Stimulated activated CD4-positive, alpha-beta T cell treated with anti-CD3 and anti-CD28 coated beads, Interleukin-1b, Interleukin-23, amount 100 ng/mL, for 48 hours (primary cell): ENCODE results near the gene LGMN.
A peak's percentile ranks its signal among the peaks of the same experiment; 100 is the strongest.
"Not testable (repeated sequence)": the region's sequence is repeated elsewhere in the genome, so short reads cannot be mapped to it uniquely, and the experiment has no call there.

Experiments
- DNase-seq: peaks from one replicate; pipeline ENCODE4 v3.0.0-alpha.2; 2020

Gene LGMN

GRCh38 chr14:92748259-92749016 is at the start of gene LGMN:
TSS of gene LGMN (minus strand) at chr14:92748627. CDS start at chr14:92732786, 15,841 bp downstream.
- peak; percentile 88 for DNase-seq

- no peak for DNase-seq
Measured at GRCh38 chr14:92794961-92795360, 46.5 kb upstream of the LGMN start.

DNA sequence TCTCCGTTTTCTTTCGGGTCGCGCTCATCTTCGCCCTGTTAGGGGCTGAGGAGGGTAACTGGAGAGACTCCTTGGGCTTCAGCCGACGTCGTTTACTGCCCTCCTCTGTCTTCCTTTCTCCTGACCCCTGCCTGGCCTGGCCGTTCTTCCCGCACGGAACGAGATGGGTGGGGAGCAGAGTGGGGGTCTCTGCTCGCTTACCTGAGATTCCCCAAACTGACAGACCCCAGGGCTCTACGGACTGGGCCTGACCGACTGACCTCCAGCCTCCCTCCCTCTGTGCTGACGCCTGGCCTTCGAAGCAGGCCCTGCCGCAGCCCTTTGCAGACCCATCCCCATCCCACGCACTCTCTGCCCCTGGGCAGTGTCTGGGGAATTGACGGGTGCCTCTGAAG is 46.1 kb upstream of the LGMN start:
- DNase-seq = no peak

DNA sequence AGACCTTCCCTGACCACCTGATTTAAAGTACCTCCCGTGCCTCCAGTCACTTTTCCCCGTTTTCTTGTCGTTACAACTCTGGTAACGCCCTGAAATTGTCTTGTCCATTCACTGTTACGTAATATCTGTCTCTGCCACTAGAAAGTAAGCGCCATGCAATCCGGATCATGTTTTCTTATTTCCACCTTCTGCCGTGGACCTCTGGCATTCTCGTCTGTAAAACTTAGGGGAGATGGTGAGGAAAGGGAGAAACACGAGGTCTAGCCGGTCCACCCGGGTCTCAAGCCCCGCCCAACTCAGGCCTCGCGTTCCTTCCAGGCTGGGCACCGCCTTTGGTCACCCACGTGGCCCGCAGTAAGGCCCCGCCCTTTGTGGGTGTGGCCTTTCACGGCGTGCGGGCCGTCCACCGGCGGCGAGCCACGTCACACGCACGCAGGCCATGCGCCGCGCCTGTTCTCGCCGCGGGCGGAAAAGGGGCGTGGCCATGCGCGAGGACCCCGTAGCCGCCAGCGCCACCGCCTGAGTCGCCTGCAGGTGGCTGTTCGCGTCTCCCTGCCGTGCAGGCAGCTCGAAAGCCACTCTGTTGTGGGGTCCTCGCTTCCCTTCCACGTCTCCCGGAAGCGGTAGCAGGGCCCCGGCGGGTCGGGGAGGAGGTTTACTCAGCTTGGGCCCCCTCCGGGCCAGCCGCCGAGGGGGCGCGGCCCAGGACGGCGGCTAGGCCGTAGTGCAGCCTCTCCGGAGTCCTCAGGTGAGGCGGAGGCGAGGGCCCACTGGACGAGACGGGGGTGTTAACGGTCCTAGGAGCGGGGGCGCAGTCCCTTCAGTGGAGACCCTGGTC is 45.5 kb upstream of the LGMN start, which contains the start of gene GOLGA5:
Gene GOLGA5, plus strand, starts transcription at position 597 of the 838 bp plus-strand sequence. CDS start 3,133 bp downstream, outside the sequence.
- DNase-seq = peak; percentile 98

- DNase-seq = no peak
Measured at GRCh38 chr14:92792885-92793284, 44.5 kb upstream of the LGMN start.

- no peak for DNase-seq
Measured at GRCh38 chr14:92789457-92790089, 41.1 kb upstream of the LGMN start.

GRCh38 chr14:92787554-92787953 is 39.1 kb upstream of the LGMN start:
- no peak for DNase-seq

GRCh38 chr14:92786427-92786756 is 38.0 kb upstream of the LGMN start:
- no peak for DNase-seq

GRCh38 chr14:92785667-92786426 is 37.4 kb upstream of the LGMN start:
- DNase-seq = no peak

- DNase-seq = no peak
Measured at GRCh38 chr14:92783813-92784431, 35.5 kb upstream of the LGMN start.

GRCh38 chr14:92781350-92781749 is 32.9 kb upstream of the LGMN start:
- DNase-seq = no peak

DNA sequence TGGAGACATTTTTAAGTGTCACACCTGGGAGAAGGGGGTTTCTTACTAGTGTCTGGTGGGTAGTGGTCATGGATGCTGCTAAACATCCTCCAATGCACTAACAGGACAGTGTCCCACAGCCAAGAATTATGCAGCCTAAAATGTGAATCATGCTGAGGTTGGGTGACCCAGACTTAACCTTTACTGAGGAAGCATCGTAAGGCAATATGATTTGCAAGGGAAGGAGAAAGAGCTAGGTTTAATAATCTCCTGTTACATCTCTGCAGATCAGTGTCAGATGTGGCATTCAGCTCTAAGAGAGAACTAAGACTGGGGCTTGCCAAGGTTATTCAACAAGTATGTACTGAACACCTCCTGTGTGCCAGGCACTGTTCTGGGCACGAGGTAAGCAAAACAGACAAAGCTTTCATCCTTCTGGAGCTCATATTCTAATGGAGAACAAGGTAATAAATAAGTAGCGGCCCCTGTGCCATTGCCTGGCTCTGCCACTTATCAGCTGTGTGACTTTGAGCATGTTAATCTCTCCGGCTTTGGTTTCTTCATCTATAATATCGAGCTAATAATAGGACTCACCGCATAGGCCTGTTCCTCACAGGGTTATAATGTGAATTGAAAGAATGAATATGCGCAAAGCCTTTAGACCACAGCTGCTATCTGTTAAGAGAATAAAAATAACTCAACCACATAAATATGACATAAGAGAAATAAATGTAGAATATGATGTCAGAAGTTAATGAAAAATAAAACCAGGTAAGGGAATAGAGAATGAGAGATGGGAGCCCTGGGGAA is 32.2 kb upstream of the LGMN start:
- DNase-seq = no peak

- not testable (repeated sequence) for DNase-seq
Measured at GRCh38 chr14:92778868-92779565, 30.6 kb upstream of the LGMN start.

DNA sequence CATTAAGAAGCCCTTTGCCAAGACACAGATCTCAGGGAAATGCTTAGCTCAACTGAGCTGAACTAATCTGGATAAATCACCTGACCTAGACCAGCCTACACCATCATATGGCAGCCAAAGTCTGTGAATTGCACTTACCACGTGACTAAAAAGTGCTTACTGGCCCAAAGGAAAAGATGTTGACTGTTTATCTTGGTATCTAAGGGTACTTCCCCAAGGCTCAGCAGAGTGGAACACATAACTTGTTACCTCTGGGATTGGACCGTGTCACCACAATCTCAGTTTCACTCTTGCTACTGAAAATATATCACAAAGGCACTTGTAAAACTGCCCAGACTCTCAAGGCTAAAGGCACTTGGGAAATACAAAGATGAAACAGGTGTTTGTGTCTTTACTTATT is 26.9 kb upstream of the LGMN start:
- peak; percentile 47 for DNase-seq

DNA sequence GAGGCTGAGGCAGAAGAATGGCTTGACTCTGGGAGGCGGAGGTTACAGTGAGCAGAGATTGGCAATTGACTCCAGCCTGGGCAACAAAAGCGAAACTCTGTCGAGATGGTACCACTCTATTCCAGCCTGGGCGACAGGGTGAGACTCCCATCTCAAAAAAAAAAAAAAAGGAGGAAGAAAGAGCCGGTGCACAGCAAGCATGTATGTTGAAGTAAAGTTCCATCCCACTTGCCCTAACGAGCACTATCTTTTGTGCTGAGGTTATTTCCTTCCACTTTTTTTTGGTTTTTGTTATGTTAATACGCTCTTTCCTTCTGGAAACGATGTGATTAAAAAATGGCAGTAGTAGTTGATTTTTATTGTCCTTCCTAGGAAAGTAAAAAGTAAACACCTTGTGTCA is 26.1 kb upstream of the LGMN start:
- DNase-seq = no peak

GRCh38 chr14:92770484-92770883 is 22.1 kb upstream of the LGMN start:
- no peak for DNase-seq

GRCh38 chr14:92768795-92769194 is 20.4 kb upstream of the LGMN start:
- DNase-seq = no peak

DNA sequence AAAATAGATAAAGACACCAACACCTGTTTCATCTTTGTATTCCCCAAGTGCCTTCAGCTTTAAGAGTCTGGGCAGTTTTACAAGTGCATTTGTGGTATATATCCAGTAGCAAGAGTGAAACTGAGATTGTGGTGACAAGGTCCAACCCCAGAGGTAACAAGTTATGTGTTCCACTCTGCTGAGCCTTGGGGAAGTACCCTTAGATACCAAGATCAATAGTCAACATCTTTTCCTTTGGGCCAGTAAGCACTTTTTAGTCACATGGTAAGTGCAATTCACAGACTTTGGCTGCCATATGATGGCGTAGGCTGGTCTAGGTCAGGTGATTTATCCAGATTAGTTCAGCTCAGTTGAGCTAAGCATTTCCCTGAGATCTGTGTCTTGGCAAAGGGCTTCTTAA is 19.8 kb upstream of the LGMN start:
- DNase-seq = peak; percentile 47

DNA sequence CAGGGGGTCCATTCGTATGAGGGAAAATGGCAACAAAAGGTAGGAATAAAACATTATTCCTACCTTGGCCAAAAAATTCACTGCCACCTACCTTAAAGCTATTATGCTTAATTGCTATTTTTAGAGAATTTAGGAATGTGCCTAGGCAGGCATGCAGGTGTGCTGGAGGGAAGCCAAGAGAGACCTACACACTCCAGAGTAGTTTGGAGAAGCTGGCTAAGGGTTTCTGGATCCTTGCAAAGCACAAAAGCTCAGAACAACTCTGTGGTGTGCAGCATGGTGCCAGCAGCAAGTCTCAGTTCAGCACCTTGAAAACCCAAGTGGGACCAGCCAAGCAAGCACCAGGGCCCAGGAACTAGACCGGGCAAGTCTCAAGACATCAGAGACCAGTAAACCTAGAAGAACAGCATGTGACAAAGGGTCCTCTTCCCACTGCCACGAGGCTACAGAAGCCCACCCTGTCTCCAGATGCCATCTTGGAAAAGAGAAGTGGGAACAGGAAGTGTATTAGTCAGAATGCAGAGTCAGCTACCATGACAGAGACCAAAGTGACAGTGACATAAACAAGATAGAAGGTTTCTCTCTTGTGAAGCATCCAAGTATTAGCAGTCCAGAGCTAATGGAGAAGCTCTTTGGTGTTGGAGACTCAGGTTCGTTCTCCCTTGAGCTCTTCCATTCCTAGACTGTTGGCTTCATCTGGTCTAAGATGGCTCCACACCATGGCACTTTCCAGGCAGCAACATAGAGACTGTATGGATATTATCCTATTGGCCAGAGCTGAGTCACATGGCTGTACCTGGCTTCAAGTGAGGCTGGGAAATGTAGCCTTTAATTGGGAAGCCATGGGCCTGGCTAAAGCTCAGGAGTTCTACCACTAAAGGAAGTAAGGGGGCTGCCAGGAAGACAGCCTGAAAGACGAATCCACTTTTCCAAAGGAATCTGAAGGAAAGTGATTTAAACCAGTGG is 15.5 kb upstream of the LGMN start:
- not testable (repeated sequence) for DNase-seq

DNA sequence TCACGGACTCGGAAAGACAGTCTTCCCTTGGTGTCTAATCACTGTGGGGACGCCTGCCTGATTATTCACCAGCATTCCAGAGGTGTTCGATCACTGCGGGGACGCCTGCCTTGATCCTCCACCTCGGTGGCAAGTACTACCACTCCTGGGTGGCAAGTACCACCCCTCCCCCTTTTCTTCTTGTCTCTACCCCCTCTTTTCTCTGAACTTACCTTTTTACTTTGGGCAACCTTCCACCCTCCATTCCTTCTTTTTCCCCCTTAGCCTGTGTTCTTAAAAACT is 12.0 kb upstream of the LGMN start:
- no peak for DNase-seq
